Liver (tissue), 3 donors: ENCODE measurements around the gene PCDH7.

Experiments
- ATF3 ChIP-seq: IDR thresholded peaks from 2 replicates; pipeline ENCODE4 v1.6.1; 2016; ENCODE audit warnings: antibody characterized with exemption
- CTCF ChIP-seq: fragments of 150-350 bp; IDR thresholded peaks from 2 replicates; pipeline ENCODE4 v1.5.1; 2017; ENCODE audit warnings: improper control_type of control experiment, low read depth, low read length; ENCODE audit not compliant: missing input control
- EGR1 ChIP-seq, 2 donors: IDR thresholded peaks; 2 replicates each; pipeline ENCODE4 v1.6.1; 2016 to 2018; ENCODE audit warnings: antibody characterized with exemption in 2 of 2, low read depth in 2 of 2
- GABPA ChIP-seq, 2 donors: IDR thresholded peaks in 1 of 2; conservative IDR thresholded peaks in 1 of 2; 2 replicates each; pipeline ENCODE4 v1.6.1; 2016; ENCODE audit warnings: antibody characterized with exemption in 2 of 2, mild to moderate bottlenecking in 1 of 2, moderate library complexity in 1 of 2
- MAX ChIP-seq: IDR thresholded peaks from 2 replicates; pipeline ENCODE4 v1.6.1; 2016; ENCODE audit warnings: antibody characterized with exemption
- RAD21 ChIP-seq, 2 donors: IDR thresholded peaks; 2 replicates each; pipeline ENCODE4 v1.6.1; 2016; ENCODE audit warnings: antibody characterized with exemption in 2 of 2, mild to moderate bottlenecking in 2 of 2
- REST ChIP-seq: IDR thresholded peaks from 2 replicates; pipeline ENCODE4 v1.6.1; 2016; ENCODE audit warnings: antibody characterized with exemption, mild to moderate bottlenecking
- SP1 ChIP-seq: IDR thresholded peaks from 2 replicates; pipeline ENCODE4 v1.6.1; 2018; ENCODE audit warnings: antibody characterized with exemption, mild to moderate bottlenecking
- TAF1 ChIP-seq: conservative IDR thresholded peaks from 2 replicates; pipeline ENCODE4 v1.6.1; 2016; ENCODE audit warnings: antibody characterized with exemption, mild to moderate bottlenecking
- YY1 ChIP-seq: IDR thresholded peaks from 2 replicates; pipeline ENCODE4 v1.6.1; 2016; ENCODE audit warnings: antibody characterized with exemption, mild to moderate bottlenecking
- donor health status: healthy.
- donor health status: healthy.

GRCh38 chr4:30716158-30716557, 4.0 kb upstream of the PCDH7 start:
- TF ChIP-seq CTCF, result no peak
- TF ChIP-seq RAD21 (IDR thresholded peaks at IDR 0.05), result peak; percentile 51 to 53
- no peak for TF ChIP-seq MAX
- TF ChIP-seq REST, result no peak
- no peak for TF ChIP-seq GABPA (IDR thresholded peaks at IDR 0.05 in 1 of 2, conservative IDR thresholded peaks at IDR 0.05 in 1 of 2)
- no peak for TF ChIP-seq YY1
- no peak for TF ChIP-seq ATF3
- TF ChIP-seq EGR1 (IDR thresholded peaks at IDR 0.05; ENCODE audit: low read depth in 2 of 2), result no peak
- TF ChIP-seq TAF1, result no peak
- no peak for TF ChIP-seq SP1
